ENCODE results near the gene LYPD5.
"Not testable (repeated sequence)": the region's sequence is repeated elsewhere in the genome, so short reads cannot be mapped to it uniquely, and the experiment has no call there.

Gene LYPD5

GRCh38 chr19:43765109-43765876, 37.0 kb downstream of the LYPD5 start:
- peak; percentile 76 for DNase-seq (ENCODE audit: extremely low read depth, low read depth)
- TF ChIP-seq CTCF (IDR thresholded peaks at IDR 0.05; ENCODE audit: low read depth, low read length), result no peak

- DNase-seq (ENCODE audit: extremely low read depth, low read depth), result not testable (repeated sequence)
Measured at GRCh38 chr19:43764684-43765083, 37.6 kb downstream of the LYPD5 start.

DNA sequence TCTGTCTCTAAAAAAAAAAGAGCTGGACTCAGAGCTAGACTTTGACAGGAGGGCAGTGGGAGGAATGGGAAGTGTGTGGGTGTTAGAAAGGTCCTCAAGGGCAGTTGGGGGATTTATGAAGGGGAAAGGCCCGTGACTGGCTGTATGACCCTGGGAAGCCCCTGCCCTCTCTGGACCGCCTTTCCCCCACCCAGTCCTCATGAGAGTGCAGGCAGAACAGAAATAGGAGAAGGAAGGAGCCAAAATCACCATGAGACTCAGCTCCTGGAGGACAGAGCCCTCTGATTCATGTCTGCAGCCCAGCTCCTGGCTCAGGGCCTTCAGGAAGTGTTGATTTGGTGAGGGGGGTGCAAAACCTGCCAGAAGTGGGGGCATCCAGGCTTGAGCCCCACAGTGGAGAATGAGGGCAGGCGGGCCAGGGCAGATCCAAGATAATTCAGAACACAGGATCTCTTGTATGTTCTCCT, 38.7 kb downstream of the LYPD5 start:
- TF ChIP-seq CTCF (IDR thresholded peaks at IDR 0.05; ENCODE audit: low read depth, low read length), result no peak

GRCh38 chr19:43762814-43763213, 39.4 kb downstream of the LYPD5 start:
- no peak for DNase-seq (ENCODE audit: extremely low read depth, low read depth)
- TF ChIP-seq CTCF (IDR thresholded peaks at IDR 0.05; ENCODE audit: low read depth, low read length), result no peak

More for the DNA sequence above, 38.7 kb downstream of the LYPD5 start:
- no peak for DNase-seq (ENCODE audit: extremely low read depth, low read depth)

DNA sequence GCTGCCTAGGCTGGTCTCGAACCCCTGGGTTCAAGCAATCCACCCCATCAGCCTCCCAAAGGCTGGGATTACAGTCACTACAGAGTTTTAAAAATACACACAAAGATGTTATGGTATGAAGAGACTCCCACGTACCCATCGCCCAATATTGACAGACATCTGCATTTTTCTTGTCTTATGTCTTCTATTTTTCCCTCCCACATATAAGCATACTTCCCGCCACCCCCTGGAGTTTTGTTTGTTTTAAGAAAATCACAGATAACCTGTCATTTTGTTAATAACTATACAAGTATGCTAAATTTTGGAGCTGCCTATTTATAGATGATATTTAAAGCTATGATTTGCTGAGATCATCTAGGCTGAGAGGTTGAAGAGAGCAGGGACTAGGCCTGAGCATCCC, 41.3 kb downstream of the LYPD5 start:
- TF ChIP-seq CTCF (IDR thresholded peaks at IDR 0.05; ENCODE audit: low read depth, low read length), result no peak
- no peak for DNase-seq (ENCODE audit: extremely low read depth, low read depth)

DNA sequence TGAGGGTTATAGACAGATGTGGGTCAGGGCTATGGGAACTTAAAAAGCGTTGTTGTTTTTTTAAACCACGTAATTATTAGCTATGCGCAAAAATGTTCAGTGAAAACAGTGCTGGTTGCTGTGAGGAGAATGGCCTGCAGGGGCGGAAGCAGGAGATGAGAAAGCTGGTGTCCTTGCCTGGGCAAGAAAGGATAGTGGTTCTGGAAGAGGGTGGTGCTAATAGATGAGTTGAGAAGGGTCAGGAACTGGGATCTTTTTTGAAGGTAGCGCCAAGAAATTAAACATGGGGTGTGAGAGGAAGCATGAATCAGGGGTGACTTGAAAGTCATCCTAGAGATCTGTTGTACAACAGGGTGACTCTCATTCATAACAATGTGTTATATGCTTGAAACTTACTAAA, 42.7 kb downstream of the LYPD5 start:
- DNase-seq (ENCODE audit: extremely low read depth, low read depth), result no peak
- peak; percentile 66 for TF ChIP-seq CTCF (IDR thresholded peaks at IDR 0.05; ENCODE audit: low read depth, low read length)

GRCh38 chr19:43755256-43755801, 46.9 kb downstream of the LYPD5 start:
- DNase-seq (ENCODE audit: extremely low read depth, low read depth), result no peak
- TF ChIP-seq CTCF (IDR thresholded peaks at IDR 0.05; ENCODE audit: low read depth, low read length), result no peak

Measured in AG09319 (cell line).